ENCODE measurements around the gene TPRA1. TPM values are rescaled to one million over a fixed set of nuclear protein-coding genes. Genes with fewer than 3 reads are reported as not detected.

Gene TPRA1
- total and polyA plus RNA-seq, 2 of the 4 experiments (the other 2 are of a cell fraction): 17.9 to 40.1 TPM

- in situ Hi-C loops (cut with MboI; ENCODE audit: low sequenced_read_pairs) (no loop called here), intact Hi-C loops (cut with micrococcal nuclease) (no loop called here), dilution Hi-C loops (cut with HindIII; ENCODE audit: low sequenced_read_pairs, unreplicated experiment) (no loop called here)
- Histone ChIP-seq H2AFZ (replicated peaks; ENCODE audit: low read length, poor library complexity) (peak overlapping the region; percentile 51), H3K23ac (ENCODE audit: low read depth, low read length) (no peak overlapping the region; the same call in 1 of the 2 replicates), H3K27me3 (ENCODE audit: control insufficient read depth, insufficient read depth, low read length) (no peaks in the 10 kb centered on the region), H4K91ac (ENCODE audit: insufficient read depth, low read depth, low read length) (no peak overlapping the region), H2BK15ac (ENCODE audit: low read depth, low read length) (no peak overlapping the region), H3K9me1 (ENCODE audit: insufficient read depth, low read length) (no peaks in the 10 kb centered on the region), H3K4me2 (ENCODE audit: low read depth, low read length) (no peak overlapping the region), H2AK9ac (replicated peaks; ENCODE audit: low read depth, low read length, poor library complexity) (no peak overlapping the region), H3K4ac (ENCODE audit: low read depth, low read length) (no peak overlapping the region), H2BK120ac (ENCODE audit: low read depth, low read length) (no peak overlapping the region), H2BK5ac (ENCODE audit: low read depth, low read length, poor library complexity, severe bottlenecking) (no peak overlapping the region), H3K9me3 (ENCODE audit: control insufficient read depth, insufficient read depth, low read length) (peaks cover 2% of the 10 kb centered on the region; the same call in 1 of the 2 replicates), H2BK20ac (ENCODE audit: low read depth, low read length) (no peak overlapping the region), H3K79me1 (ENCODE audit: low read depth in 1 of 2, low read length in 2 of 2) (no peaks in the 10 kb centered on the region), H3K56ac (ENCODE audit: extremely low read depth, insufficient read depth, low read length) (no peak overlapping the region), H4K8ac (ENCODE audit: low read depth in 2 of 2, low read length in 2 of 2) (peak overlapping the region in 1 of 2 experiments; percentile 66; a peak in 3 of 4 replicates), H3K14ac (replicated peaks; ENCODE audit: low read depth, low read length) (peak overlapping the region; percentile 51; the same call in 1 of the 2 replicates), H4K20me1 (ENCODE audit: insufficient read depth, low read length) (no peaks in the 10 kb centered on the region), H3K27ac (ENCODE audit: insufficient read depth, low read length) (no peak overlapping the region), H2AK5ac (ENCODE audit: low read depth, low read length) (no peak overlapping the region), H4K5ac (ENCODE audit: low read depth, low read length) (no peak overlapping the region), H3K9ac (ENCODE audit: low read depth, low read length) (no peak overlapping the region), H3K36me3 (ENCODE audit: control insufficient read depth, insufficient read depth, low read length) (no peaks in the 10 kb centered on the region; the same call in 1 of the 2 replicates), H3K4me1 (ENCODE audit: control insufficient read depth, insufficient read depth, low read length) (no peaks in the 10 kb centered on the region), H3K4me3 (ENCODE audit: insufficient read depth, low read depth, low read length) (no peak overlapping the region), H3K18ac (ENCODE audit: low read depth, low read length) (no peak overlapping the region)
- ATAC-seq (ENCODE audit: low read depth) (no peak), DNase-seq (no peak)
- CTCF ChIA-PET: no interaction called here
- TF ChIP-seq POLR2A (IDR thresholded peaks at IDR 0.05; ENCODE audit: low read depth, low read length): no peak
- TF ChIP-seq RFX5 (IDR thresholded peaks at IDR 0.05; ENCODE audit: low read depth, low read length): no peak
- no peak for TF ChIP-seq FOS (IDR thresholded peaks at IDR 0.05; ENCODE audit: low read depth, low read length)
- TF ChIP-seq CHD1 (IDR thresholded peaks at IDR 0.05; ENCODE audit: low read depth, low read length): no peak
- TF ChIP-seq CTCF (conservative IDR thresholded peaks at IDR 0.05; ENCODE audit: low read depth, low read length): no peak
- no peak for TF ChIP-seq ELK1 (IDR thresholded peaks at IDR 0.05; ENCODE audit: borderline replicate concordance, low read depth, low read length)
- TF ChIP-seq USF2 (IDR thresholded peaks at IDR 0.05; ENCODE audit: low read depth, low read length): no peak
- no peak for TF ChIP-seq CEBPB (IDR thresholded peaks at IDR 0.05; ENCODE audit: low read depth, low read length)
- no peak for TF ChIP-seq MAFK (IDR thresholded peaks at IDR 0.05; ENCODE audit: low read depth, low read length)
- no peak for TF ChIP-seq BHLHE40 (IDR thresholded peaks at IDR 0.05; ENCODE audit: low read depth, low read length)
- no peak for TF ChIP-seq RAD21 (IDR thresholded peaks at IDR 0.05; ENCODE audit: low read length)
- no peak for TF ChIP-seq MAZ (IDR thresholded peaks at IDR 0.05; ENCODE audit: borderline replicate concordance, low read depth, low read length)
- BruUV-seq (replicated peaks): no TSS peak
- POLR2A ChIA-PET (ENCODE audit: unreplicated experiment): no interaction called here
- 67% methylated on average over 3 of the region's 3 CpGs; no CpG with 5 or more reads in 1 of the 2 experiments for WGBS, 2 experiments (ENCODE audit: extremely low coverage in 2 of 2, insufficient read length in 1 of 2)
Measured at GRCh38 chr3:127560051-127560787, 30.3 kb downstream of the TPRA1 start.
